Measurements from ENCODE around the gene UBAC2.
"Not testable (repeated sequence)": the region's sequence is repeated elsewhere in the genome, so short reads cannot be mapped to it uniquely, and the experiment has no call there.

UBAC2 gene

GRCh38 chr13:99182439-99182838 is 18.2 kb upstream of the UBAC2 start:
- no peak for DNase-seq (ENCODE audit: low read depth in 1 of 2, low spot score in 1 of 2)

GRCh38 chr13:99185606-99186005 is 15.0 kb upstream of the UBAC2 start:
- DNase-seq (ENCODE audit: low read depth in 1 of 2, low spot score in 1 of 2): no peak

- DNase-seq (ENCODE audit: low read depth in 1 of 2, low spot score in 1 of 2): no peak
Observed at GRCh38 chr13:99190147-99190985, 10.3 kb upstream of the UBAC2 start.

GRCh38 chr13:99191336-99191899 is 9.2 kb upstream of the UBAC2 start:
- no peak for DNase-seq (ENCODE audit: low read depth in 1 of 2, low spot score in 1 of 2)

- no peak for DNase-seq (ENCODE audit: low read depth in 1 of 2, low spot score in 1 of 2)
Observed at GRCh38 chr13:99191900-99192399, 8.7 kb upstream of the UBAC2 start.

- no peak for DNase-seq (ENCODE audit: low read depth in 1 of 2, low spot score in 1 of 2)
Observed at GRCh38 chr13:99192480-99192879, 8.2 kb upstream of the UBAC2 start.

GRCh38 chr13:99193152-99193551 is 7.5 kb upstream of the UBAC2 start:
- no peak for DNase-seq (ENCODE audit: low read depth in 1 of 2, low spot score in 1 of 2)

GRCh38 chr13:99196466-99197116 is 4.1 kb upstream of the UBAC2 start:
- DNase-seq (ENCODE audit: low read depth in 1 of 2, low spot score in 1 of 2): no peak

- no peak for DNase-seq (ENCODE audit: low read depth in 1 of 2, low spot score in 1 of 2)
Observed at GRCh38 chr13:99197117-99197651, 3.5 kb upstream of the UBAC2 start.

- no peak for DNase-seq (ENCODE audit: low read depth in 1 of 2, low spot score in 1 of 2)
Observed at GRCh38 chr13:99199541-99200431, 868 bp upstream of the UBAC2 start.

- no peak for DNase-seq (ENCODE audit: low read depth in 1 of 2, low spot score in 1 of 2)
Observed at GRCh38 chr13:99203601-99204579, 3.2 kb downstream of the UBAC2 start.

GRCh38 chr13:99205621-99206220 is 5.1 kb downstream of the UBAC2 start:
- no peak for DNase-seq (ENCODE audit: low read depth in 1 of 2, low spot score in 1 of 2)

- DNase-seq (ENCODE audit: low read depth in 1 of 2, low spot score in 1 of 2): no peak
Observed at GRCh38 chr13:99206226-99206625, 5.6 kb downstream of the UBAC2 start.

- no peak for DNase-seq (ENCODE audit: low read depth in 1 of 2, low spot score in 1 of 2)
Observed at GRCh38 chr13:99206873-99207272, 6.2 kb downstream of the UBAC2 start.

GRCh38 chr13:99207511-99207910 is 6.9 kb downstream of the UBAC2 start:
- no peak for DNase-seq (ENCODE audit: low read depth in 1 of 2, low spot score in 1 of 2)

- DNase-seq (ENCODE audit: low read depth in 1 of 2, low spot score in 1 of 2): no peak
Observed at GRCh38 chr13:99208185-99208584, 7.5 kb downstream of the UBAC2 start.

- no peak for DNase-seq (ENCODE audit: low read depth in 1 of 2, low spot score in 1 of 2)
Observed at GRCh38 chr13:99208845-99209527, 8.3 kb downstream of the UBAC2 start.

- not testable (repeated sequence) for DNase-seq (ENCODE audit: low read depth in 1 of 2, low spot score in 1 of 2)
Observed at GRCh38 chr13:99210627-99211026, 10.0 kb downstream of the UBAC2 start.

Data from activated T-helper 1 cell treated with anti-CD3 and anti-CD28 coated beads, Interleukin-2, amount 50 U/mL, for 16 hours (primary cell).